HG03575 (cell line): ENCODE data around the gene HSBP1.

Experiments
- ATAC-seq: cut with Tn5 transposase; IDR thresholded peaks from one replicate; pipeline ENCODE4 v1.9.1; 2021; ENCODE audit not compliant: unreplicated experiment, insufficient number of reproducible peaks, low FRiP score; ENCODE audit errors: extremely low read depth

Gene HSBP1

DNA sequence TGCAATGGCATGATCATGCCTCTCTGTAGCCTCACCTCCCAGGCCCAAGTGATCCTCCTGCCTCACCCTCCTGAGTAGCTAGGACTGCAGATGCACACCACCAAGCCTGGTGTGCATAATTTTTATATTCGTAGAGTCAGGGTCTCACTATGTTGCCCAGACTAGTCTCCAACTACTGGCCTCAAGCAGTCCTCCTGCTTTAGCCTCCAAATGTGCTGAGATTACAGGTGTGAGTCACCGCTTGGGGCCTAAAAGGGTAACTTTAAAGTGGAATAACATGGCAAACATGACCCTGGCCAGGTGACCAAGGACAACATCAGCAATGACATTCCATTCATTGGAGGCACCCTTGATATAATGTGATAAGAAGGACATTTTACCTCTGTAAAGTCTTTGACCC is 26.1 kb downstream of the HSBP1 start:
- no peak for ATAC-seq

DNA sequence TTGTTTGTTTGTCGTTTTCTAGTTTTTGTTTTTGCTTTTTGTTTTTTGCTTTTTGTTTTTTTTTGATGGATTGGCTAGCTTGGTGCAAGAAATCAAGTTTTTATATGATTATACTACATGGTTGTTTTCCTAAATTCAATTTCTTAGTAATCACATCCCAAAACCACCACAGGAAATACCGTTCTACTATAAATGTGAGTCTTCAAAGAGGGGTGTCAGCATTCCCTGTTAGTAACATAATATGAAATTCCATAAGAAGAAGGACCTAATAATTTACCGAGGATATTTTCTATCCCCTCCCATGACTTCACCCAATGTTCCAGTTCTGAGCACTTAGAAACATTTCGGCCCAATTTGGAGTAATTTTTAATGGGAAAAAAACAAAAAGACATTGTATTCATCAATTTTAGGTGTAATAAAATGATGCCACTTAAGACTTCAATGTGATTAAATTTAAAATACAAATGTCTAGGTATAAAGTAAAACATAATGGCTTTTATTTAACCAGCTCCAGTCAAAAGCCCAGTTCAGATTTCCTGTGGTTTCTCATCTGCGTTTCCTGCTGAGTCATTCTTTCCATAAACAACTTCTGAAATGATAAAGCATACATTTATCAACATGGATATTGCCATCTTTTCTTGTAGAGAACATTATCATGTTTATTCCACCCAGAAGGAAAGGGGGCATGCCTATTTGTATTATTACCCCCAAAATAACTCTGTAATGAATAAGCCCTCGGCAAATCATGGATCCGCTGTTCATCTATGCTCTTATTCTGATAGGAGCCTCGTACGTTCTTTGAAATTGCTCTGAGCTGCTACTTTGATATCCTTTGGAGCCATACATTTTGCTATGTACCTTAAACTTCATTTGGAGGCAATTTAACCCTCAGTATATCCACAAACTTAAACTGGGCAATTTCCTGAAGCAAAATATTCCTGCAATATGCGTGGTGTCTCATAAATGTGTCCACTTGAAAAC is 28.1 kb downstream of the HSBP1 start:
- ATAC-seq = no peak

DNA sequence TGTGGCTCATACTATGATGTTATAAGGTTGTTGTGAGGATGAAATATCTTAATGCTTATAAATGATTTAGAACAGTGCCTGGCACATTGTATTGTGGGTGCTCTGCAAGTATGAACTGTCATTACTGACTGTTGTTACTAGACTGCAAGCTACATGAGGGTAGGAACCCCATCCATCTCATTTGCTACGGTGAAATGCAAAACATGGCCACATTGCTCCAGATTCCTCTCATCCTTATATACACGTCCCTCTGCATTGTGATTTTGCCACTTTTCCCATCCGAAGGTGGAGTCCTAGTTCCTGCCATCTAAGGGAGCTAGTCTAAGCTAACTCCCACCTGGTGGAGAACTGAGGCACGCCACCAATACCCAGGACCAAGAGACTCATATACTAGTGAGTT is 29.8 kb downstream of the HSBP1 start:
- no peak for ATAC-seq

DNA sequence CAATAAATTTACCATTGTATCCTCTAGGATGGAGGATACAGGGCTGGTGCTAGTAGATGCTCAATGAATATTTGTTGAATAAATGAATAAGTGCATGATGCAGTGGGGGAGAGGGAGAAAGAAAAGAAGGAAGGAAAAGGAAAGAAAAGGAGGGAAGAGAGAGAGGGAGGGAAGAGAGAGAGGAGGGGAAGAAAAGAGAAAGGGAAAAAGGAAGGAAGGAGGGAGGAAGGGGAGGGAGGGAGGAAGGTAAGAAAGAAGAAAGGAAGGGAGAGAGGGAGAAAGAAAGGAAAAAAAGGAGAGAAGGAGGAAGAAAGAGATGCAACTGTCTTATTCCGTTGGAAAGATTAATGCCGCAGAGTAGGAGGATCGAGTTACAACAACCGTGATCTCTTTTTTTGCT is 30.4 kb downstream of the HSBP1 start:
- ATAC-seq = no peak

DNA sequence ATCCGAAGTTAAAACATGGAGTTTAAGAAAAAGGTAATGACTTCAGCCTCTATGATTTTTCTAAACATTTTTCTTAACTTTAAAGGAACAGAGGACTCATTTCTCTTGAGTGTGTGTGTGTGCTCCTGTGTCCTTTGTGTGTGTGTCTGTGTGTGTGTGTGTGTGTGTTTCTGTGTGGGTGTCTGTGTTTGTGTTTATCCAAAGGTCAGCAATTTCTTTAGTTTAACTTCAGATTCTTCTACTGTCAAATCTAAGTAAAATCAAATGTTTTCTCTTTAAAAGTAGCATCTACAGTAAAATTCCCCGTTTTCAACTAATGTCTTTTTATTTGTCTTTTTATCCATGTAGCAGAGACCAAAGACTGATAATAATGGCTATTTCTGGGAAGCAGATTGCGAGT is 31.8 kb downstream of the HSBP1 start:
- no peak for ATAC-seq

DNA sequence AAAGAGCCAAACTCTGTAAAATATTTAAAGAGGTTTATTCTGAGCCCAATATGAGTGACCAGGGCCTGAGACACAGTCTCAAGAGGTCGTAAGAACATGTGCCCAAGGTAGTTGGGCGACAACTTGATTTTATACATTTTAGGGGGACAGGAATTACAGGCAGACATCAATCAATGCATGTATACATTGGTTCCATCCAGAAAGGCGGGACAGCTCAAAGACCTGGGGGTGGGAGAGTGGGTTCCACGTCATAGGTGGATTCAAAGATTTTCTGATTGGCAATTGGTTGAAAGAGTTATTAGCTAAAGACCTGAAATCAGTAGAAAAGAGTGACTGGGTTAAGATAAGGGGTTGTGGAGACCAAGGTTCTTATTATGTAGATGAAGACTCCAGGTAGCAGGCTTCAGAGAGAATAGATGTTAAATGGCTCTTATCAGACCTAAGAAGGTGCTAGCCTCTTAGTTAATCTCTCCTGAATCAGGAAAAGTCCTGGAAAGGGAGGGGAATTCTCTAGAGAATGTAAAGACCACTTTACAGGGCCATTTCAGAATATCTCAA is 32.4 kb downstream of the HSBP1 start:
- no peak for ATAC-seq

DNA sequence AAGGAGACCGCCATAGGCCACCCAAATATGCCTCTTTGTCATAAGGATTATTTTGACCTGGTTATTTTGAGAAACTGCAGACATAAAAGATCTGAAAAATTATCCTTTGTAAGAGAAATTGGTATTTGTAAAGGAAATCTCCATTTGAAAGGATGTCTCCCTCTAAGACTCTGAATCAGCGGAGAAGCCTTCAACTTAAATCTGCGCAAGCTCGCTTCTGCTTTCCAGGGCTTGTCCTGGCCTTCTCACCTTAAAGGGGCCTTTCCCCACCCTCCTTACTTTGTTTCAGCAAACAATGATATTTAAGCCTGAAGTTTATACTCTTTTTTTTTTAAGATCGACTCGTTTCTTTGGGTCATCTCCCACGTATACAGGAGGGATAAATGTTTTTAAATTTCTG is 34.5 kb downstream of the HSBP1 start:
- ATAC-seq = no peak

DNA sequence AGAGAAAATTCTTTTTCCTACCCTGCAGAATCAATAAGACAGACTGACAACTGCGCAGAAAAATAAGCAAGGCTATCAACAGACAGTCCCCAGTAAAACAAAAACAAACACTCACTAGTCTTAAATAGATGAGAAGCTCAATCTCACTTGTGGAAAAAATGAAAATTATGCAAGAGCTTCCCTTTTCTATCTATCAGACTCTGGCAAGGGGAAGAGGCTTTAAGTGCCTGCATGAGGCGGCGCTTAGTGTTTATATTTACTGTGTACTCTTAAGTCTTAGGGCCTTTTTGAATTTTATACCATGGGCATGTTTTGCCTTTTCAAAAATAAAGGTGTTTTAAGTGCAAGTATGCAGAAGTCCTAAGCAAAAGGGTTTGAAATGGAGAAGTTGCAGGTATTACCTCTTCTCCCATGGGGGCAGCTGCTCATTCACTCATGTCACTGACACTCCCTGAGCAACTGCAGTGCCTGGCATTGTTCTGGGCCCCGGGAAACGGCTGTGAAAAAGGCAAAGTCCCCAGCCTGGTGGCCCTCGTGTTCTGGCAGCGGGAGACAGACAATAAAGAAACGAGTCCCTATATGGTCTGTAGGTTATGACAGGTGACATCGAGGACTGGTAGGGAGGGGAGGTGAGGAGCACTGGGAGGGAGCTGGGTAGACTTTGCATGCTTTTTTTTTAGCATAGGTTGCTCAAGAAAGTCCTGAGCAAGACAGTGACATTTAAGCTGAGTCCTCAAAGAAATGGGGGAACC is 35.2 kb downstream of the HSBP1 start:
- ATAC-seq = no peak

DNA sequence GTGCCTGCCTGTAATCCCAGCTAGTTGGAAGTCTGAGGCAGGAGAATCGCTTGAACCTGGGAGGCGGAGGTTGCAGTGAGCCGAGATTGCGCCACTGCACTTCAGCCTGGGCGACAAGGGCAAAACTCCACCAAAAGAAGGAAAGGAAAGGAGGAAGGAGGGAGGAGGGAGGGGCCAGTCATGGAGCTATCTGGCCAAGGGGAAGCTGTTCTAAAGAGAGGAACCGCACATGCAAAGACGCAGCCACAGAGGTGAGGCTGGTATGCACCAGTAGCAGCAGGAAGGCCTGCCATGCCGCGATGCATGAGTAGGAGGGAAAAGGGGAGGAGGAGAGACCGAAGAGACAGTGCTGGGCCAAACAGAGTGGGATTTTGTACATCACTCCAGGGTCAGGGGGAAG is 35.9 kb downstream of the HSBP1 start:
- no peak for ATAC-seq

DNA sequence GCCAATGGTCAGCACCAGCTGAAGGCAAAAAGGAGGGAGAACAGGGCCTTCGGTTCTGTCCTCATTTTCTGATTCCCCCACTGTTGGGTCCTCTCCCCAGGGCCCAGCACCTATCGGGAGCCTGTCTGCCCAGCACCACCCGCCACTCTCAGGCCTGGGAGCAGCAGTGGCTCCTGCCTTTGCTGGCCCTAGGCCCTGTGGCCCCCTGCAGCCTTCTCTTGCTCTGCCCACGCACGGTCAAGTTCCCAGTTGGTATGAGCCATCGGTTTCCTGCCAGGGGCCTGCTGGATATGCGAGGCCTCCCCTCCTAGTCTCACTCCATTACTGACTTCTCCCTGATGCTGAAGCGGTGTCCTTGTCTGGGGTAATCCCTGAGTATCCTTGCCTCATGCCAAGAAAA is 37.5 kb downstream of the HSBP1 start:
- ATAC-seq = no peak

DNA sequence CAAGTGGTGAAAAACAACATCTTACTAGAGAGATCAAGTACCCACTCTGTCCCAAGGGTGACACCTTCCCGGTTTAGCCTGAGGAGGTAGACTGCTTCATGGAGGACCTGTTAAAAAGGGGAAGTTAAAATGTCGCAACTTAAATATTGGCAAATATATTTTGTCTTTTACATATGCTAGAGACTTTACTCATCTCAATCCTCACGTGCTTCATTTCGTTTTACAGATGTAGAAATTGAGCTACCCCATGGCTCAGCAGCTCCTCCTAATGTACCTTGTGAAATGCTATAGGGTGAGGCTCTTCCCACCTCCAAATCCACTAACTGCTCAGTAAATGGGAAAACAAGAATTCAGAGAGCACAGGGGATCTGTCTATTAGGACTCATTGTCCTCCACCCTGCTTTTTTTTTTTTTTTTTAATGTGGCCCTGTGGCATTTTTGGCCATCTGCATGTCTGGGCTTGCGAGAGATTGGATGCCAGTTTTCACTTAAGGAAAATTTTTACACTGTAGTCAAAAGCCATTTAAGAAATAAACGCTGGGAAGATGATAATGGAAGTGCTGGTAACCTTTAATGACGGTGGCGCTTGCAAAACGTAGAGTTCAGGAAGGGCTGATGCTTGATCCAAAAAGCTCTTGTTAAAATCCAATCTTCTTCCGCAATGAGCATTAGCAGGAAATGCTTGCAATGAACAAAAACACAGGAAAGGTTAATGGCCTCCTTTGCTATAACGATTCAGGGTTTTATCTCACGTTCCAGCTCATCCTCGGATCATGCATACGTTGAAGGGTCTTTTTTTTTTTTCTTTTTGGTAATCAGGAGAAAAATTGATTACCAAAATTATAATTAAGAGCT is 39.8 kb downstream of the HSBP1 start:
- ATAC-seq = no peak

DNA sequence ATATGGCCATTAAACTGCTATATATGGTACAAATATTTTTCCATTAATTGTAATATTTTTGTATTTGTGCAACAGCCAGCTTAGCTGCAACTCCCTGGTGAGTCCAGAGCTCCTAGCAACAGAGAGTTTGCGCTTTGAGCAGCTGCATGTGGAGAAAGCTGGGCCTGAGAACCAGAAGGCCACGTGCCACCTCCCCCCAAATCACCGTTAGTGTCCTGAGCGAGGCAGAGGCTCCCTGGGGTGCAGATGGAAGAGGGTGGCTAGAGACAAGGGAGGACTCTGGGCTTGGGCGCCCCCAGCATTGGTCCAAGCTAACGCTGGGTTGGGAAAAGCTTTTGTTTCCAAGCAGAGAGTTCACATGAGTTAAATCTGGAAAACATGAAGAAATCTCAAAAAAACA is 41.6 kb downstream of the HSBP1 start:
- ATAC-seq = no peak

DNA sequence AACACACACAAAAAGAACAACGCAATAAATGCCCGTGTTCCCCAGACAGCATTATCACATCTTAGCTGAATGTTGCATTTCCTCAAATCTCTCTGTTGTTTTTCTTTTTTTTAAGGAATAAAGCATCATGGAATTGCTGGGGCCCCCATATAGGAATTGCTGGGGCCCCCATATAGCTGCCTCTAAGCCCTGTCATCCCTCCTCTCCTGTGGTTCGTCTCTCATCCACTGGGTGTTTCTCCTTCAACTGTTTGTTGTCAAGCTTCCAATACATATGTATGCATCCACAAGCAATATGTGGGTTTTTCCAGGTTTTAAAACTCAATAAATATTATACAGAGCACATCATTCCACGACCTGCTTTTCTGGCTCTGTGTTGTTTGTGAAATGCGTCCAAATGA is 43.2 kb downstream of the HSBP1 start:
- ATAC-seq = no peak

DNA sequence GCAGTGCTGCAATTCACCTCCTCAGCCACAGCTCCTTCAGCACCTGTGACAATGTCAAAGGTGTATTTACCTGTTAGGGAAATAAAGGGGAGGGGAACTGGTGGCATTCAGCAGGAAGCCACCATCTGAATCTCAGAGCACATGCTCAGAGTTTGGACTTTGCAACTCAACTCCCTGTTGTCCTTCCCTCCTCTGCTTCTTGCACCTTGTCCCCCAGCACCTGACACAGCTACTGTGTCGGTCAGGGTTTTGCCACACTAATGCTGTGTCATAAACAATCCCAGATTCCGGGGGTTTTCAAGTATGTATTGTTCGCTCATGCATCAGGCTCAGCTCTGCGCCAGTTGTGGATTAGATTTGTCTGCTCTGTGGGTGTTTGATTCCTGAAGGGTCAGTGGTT is 43.7 kb downstream of the HSBP1 start:
- no peak for ATAC-seq

DNA sequence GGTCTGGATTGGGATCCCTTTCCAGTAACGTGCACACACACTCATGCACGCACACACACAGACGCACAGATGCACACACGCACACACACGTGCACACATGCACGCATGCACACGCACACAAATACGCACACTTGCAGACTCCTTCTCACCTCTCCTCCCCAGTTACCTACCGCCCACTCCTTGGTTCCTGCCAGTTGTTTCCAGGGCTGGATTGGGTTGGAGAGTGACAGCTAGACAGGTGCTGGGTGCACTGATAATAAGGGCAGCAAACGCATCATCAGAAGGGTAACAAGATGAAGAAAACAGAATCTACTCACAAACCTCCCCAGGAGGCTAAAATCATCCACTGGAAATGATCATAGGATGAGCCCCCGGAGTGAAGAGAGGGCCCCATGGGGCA is 45.0 kb downstream of the HSBP1 start:
- ATAC-seq = no peak

DNA sequence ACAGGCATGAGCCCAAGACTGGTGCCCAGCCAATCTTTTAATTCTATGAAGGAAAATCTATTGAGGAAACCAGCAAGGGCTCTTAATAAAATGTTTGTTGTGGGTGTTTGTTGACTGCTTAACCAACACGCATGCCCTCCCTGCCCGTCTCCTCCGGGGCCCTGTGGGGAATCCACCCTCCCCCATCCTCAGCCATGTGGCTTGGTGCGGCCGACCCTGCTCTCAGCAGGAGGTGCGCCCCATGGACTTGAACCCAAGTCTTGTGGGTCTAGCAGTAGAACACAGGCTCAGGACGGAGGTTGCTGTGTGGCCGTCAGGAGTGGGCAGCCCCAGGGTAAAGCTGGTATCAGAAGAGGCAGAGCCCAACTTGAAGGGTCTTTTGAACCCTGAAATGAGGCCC is 46.1 kb downstream of the HSBP1 start:
- no peak for ATAC-seq

DNA sequence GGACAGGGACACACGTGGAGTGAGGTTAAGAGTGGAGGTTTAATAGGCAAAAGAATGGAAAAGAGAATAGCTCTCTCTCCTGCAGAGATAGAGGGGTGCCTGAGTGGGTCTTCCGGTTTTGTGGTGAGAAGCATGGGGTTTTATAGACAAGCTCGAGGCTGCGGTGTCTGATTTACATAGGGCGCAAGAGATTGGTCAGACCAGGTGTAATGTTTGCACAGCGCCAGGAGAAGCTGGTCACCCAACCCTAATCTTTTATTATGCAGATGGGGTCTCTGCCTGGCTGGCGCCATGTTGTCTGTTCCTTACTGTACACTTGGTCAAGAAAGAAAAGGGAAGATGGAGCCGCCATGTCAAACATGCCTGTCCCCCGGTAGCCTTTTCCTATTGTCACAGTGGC is 46.6 kb downstream of the HSBP1 start:
- no peak for ATAC-seq

DNA sequence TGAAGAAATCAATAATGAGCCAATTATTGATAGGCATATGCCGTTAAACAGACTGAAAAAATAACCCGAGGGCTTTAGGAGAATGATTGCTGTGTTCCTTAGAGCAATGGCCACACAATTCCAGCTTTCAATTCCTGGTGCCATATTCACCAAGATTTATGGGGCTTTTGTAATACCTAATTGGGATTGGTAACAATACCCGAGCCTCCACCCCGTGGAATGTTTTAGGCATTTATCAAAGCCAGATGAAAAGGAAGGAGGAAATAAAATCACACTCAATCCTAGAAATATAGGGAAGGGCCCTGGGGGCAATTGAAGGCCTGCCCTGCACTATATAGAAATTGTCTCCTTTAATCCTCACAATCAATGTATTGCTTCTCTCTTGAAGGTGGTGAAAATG is 49.0 kb downstream of the HSBP1 start:
- ATAC-seq = no peak

DNA sequence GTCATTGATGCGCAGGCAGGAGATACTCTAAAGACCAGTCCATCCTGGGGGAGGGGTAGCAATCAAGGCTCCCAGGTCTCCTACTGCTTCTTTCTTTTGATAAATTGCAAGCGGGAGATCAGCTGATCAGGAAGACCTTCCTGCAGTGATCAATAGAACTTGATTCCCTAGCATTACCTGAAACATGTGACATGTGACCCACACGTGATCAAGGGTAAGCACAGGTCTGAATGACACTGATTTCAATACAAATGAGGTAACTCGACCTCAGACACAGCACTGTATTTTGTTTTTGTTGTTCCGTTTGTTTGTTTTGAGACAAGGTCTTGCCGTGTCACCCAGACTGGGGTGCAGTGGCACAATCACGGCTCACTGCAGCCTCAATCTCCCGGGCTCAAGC is 51.5 kb downstream of the HSBP1 start:
- no peak for ATAC-seq
